Tibial artery (tissue), 4 donors: ENCODE results near the gene BCR.

Experiments
- DNase-seq, 2 donors: peaks; one replicate each; pipeline ENCODE4 v3.0.0-alpha.2; 2019
- H3K27ac ChIP-seq, 2 donors: fragments of 200-600 bp; sonication (generic) in 1 of 2; 1 replicate in 1 of 2; 2 replicates in 1 of 2; pipeline ENCODE4 v1.5.1; 2018 to 2019; ENCODE audit warnings: mild to moderate bottlenecking in 1 of 2
- H3K27me3 ChIP-seq, 2 donors: fragments of 200-600 bp; sonication (generic) in 1 of 2; one replicate each; pipeline versions ENCODE4 v1.5.1 to v1.6.0; 2016 to 2019
- H3K36me3 ChIP-seq, 3 donors: fragments of 200-600 bp; sonication (generic) in 2 of 3; one replicate each; pipeline ENCODE4 v1.5.1; 2016 to 2019; ENCODE audit warnings: mild to moderate bottlenecking in 2 of 3
- H3K4me1 ChIP-seq, 4 donors: fragments of 200-600 bp; sonication (generic) in 2 of 4; 1 replicate in 3 of 4; 2 replicates in 1 of 4; pipeline ENCODE4 v1.5.1; 2016 to 2019
- H3K4me3 ChIP-seq, 2 donors: fragments of 200-600 bp; sonication (generic) in 1 of 2; 1 replicate in 1 of 2; 2 replicates in 1 of 2; pipeline ENCODE4 v1.5.1; 2018 to 2019; ENCODE audit warnings: mild to moderate bottlenecking in 2 of 2
- H3K9me3 ChIP-seq, 3 donors: fragments of 200-600 bp; sonication (generic) in 1 of 3; one replicate each; pipeline ENCODE4 v1.5.1; 2016 to 2019
- intact Hi-C: fragments of 100-400 bp; cut with DNase I; formaldehyde crosslinking; loops from one replicate; pipeline ENCODE4 v1.15.0; 2023; ENCODE audit warnings: low total_unique reads
- TF ChIP-seq, protein P1 (sequence below), 2 experiments: fragments of 200-600 bp in 1 of 2; fragments of 450-650 bp in 1 of 2; IDR thresholded peaks; one replicate each; pipeline ENCODE4 v1.5.1; 2017 to 2019; ENCODE audit warnings: antibody characterized with exemption in 2 of 2, mild to moderate bottlenecking in 1 of 2, moderate library complexity in 1 of 2

Gene BCR

DNA sequence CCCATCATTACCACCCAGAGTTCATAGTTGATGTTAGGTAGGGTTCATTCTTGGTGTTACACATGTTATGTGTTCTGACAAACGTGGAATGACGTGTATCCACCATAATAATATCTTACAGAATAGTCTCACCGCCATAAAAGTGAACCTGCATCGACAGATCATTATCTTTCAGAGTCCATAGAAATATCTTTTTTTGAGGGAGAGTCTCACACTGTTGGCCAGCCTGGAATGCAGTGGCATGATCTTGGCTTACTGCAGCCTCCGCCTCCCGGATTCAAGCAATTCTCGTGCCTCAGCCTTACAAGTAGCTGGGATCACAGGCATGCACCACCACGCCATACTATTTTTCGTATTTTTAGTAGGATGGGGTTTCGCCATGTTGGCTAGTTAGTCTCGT, 113.9 kb downstream of the BCR start:
- Histone ChIP-seq H3K27ac (no peak overlapping the region), H3K9me3 (no peaks in the 10 kb centered on the region), H3K4me1 (peaks cover 0 to 18% (median 12%) of the 10 kb centered on the region in 4 donors), H3K27me3 (no peaks in the 10 kb centered on the region), H3K4me3 (no peak overlapping the region), H3K36me3 (peaks cover 69 to 96% (median 89%) of the 10 kb centered on the region in 3 donors)
- intact Hi-C loops = no loop called here
- TF ChIP-seq, protein P1, sequence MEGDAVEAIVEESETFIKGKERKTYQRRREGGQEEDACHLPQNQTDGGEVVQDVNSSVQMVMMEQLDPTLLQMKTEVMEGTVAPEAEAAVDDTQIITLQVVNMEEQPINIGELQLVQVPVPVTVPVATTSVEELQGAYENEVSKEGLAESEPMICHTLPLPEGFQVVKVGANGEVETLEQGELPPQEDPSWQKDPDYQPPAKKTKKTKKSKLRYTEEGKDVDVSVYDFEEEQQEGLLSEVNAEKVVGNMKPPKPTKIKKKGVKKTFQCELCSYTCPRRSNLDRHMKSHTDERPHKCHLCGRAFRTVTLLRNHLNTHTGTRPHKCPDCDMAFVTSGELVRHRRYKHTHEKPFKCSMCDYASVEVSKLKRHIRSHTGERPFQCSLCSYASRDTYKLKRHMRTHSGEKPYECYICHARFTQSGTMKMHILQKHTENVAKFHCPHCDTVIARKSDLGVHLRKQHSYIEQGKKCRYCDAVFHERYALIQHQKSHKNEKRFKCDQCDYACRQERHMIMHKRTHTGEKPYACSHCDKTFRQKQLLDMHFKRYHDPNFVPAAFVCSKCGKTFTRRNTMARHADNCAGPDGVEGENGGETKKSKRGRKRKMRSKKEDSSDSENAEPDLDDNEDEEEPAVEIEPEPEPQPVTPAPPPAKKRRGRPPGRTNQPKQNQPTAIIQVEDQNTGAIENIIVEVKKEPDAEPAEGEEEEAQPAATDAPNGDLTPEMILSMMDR (IDR thresholded peaks at IDR 0.05) = no peak
- no peak for DNase-seq

DNA sequence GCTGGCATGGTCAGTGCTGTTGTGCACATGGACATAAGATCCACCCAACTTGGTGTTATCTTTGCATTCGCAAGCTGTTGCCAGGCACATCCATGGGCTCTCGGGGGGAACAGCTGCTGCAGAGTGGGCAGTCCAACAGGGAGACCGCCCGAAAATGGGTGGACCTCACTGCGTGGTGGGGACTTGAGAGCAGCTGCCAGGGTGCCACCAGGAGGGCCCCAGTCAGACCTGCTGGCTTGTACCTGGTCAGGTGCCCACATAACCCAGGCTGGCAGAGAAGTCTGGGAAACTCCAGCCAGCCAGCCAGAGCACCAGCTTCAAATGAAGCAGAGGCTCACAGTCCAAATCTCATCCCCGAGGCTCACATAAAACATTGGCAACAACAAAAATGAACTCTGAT, 120.2 kb downstream of the BCR start:
- Histone ChIP-seq H3K9me3 (no peaks in the 10 kb centered on the region), H3K4me3 (no peak overlapping the region), H3K27me3 (no peaks in the 10 kb centered on the region), H3K36me3 (peaks cover 42 to 79% (median 60%) of the 10 kb centered on the region in 3 donors), H3K27ac (peak overlapping the region in 1 of 2 donors; percentile 12), H3K4me1 (peaks cover 6 to 29% (median 9%) of the 10 kb centered on the region in 4 donors)
- TF ChIP-seq, protein P1 (IDR thresholded peaks at IDR 0.05) = no peak
- intact Hi-C loops = loop anchor here (10.0 kb wide), 1 partner anchor 224 kb away; no protein-coding TSS in a partner anchor
- DNase-seq = no peak

DNA sequence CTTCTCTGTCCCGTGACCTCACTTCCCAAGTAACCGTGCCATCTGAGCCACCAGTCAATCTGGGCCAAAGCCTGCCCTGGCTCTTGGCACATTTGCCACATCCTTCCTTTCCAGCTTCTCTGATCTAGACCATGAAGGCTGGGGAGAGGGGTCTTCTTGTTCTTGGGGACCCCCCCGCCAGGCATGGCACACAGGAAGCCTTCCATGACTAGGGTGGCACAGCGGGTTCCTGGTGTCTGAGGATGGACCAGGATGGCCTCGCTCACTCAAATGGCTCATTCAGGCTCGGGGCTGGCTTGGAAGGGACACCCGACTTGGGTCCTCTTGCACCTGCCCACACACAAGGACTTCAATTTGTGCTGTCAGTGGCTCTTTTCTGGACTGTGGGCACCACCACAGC, 121.3 kb downstream of the BCR start:
- peaks cover 34 to 70% (median 54%) of the 10 kb centered on the region in 3 donors for H3K36me3 ChIP-seq
- no peaks in the 10 kb centered on the region for H3K9me3 ChIP-seq
- no peaks in the 10 kb centered on the region for H3K27me3 ChIP-seq
- H3K4me1 ChIP-seq = peaks cover 14 to 38% (median 17%) of the 10 kb centered on the region in 4 donors
- DNase-seq = no peak
- intact Hi-C loops = loop anchor here (10.0 kb wide), 1 partner anchor 223 kb away; no protein-coding TSS in a partner anchor
- peak overlapping the region; percentile 30 to 97 for H3K27ac ChIP-seq
- no peak overlapping the region for H3K4me3 ChIP-seq
- TF ChIP-seq, protein P1 (IDR thresholded peaks at IDR 0.05) = no peak

DNA sequence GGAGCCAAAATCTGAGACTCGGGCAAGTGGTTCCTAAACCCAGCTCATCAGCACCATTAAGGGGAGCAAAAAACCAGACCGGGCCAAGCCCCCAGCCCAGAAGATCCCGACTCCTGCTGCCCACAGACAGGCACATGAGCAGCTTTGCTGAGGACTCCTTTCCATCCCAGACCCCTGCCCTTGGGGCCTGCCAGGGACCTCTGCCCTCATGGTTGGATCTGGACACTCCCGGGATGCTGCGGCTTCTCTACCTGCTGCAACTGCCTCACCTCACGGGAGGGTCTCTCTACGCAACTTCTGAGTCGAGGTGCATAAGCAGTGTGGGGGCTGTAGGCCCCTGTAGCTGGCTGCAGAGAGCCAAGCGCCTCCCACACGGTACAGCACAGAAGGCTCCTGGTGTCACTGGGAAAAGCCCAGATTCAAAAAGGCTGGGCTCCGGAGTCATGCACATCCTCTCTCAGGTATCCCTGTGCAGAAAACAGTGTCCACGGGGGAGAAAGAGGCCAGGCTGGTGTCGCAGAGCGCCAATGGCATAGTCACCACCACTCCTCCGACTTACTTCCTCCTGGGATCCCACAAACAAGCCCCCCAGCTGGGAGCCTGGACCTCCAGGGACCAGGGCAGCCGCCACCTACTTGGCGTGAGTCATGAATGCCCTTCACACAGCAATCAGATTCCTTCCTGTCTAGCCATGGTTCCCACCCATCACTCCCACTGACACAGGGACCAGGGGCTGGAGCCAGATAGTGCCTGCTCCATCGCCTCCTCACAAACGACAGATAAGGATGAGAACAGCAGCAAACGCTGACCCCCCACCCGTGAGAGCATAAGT, 122.1 kb downstream of the BCR start:
- Histone ChIP-seq H3K27ac (peak overlapping the region; percentile 30 to 97), H3K36me3 (peaks cover 26 to 62% (median 49%) of the 10 kb centered on the region in 3 donors), H3K4me3 (no peak overlapping the region), H3K27me3 (no peaks in the 10 kb centered on the region), H3K4me1 (peaks cover 16 to 43% (median 21%) of the 10 kb centered on the region in 4 donors), H3K9me3 (no peaks in the 10 kb centered on the region)
- DNase-seq = peak in 1 of 2 donors; percentile 65
- TF ChIP-seq, protein P1 (IDR thresholded peaks at IDR 0.05) = no peak
- intact Hi-C loops = loop anchor here (10.0 kb wide), 1 partner anchor 222 kb away; no protein-coding TSS in a partner anchor

DNA sequence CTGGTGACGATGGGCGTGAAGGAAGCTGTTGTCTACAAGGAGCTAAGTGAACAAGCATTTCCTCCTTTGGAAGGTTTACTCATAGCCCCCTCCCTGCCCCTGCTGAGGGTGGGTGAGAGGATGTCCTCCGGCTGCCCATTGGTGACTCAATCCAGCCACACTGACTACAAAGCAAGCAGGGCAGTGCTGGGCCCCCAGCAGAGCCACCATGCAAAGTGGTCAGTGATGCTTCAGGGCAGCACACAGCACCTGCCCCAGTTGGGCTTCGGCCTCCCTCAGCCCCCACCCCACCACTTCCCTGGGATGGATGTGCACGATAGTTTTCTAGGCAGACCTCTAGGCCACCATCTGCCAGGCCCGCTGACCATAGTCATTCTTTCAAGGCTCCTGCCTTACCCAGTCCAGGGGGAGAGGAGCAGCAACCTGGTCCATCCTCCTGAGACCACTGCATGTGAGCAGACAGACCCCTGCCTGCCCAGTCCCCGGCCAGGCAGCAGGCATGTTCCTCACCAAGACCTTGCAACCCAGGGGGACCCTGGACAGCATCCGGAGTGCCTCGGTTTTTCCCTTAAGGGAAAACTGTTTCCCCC, 125.1 kb downstream of the BCR start:
- H3K36me3 ChIP-seq = peaks cover 7 to 34% (median 28%) of the 10 kb centered on the region in 3 donors
- TF ChIP-seq, protein P1 (IDR thresholded peaks at IDR 0.05) = no peak
- peak overlapping the region; percentile 33 to 34 for H3K4me3 ChIP-seq
- no peaks in the 10 kb centered on the region for H3K27me3 ChIP-seq
- peaks cover 16 to 60% (median 21%) of the 10 kb centered on the region in 4 donors for H3K4me1 ChIP-seq
- intact Hi-C loops = loop anchor here (10.0 kb wide), 1 partner anchor 219 kb away; no protein-coding TSS in a partner anchor
- H3K27ac ChIP-seq = peak overlapping the region; percentile 93 to 97
- DNase-seq = peak; percentile 49 to 84
- H3K9me3 ChIP-seq = no peaks in the 10 kb centered on the region
